ENCODE data around the gene COA6.

GRCh38 chr1:234396871-234397270 is 23.6 kb downstream of the COA6 start:
- TF ChIP-seq EZH2 (optimal IDR thresholded peaks at IDR 0.05; ENCODE audit: low read depth, low read length) = no peak
- TF ChIP-seq CTCF (IDR thresholded peaks at IDR 0.05; ENCODE audit: low read length) = no peak
